Glomerular visceral epithelial cell (primary cell): Measurements from ENCODE around the gene CACNG3.
"Not testable (repeated sequence)": the region's sequence is repeated elsewhere in the genome, so short reads cannot be mapped to it uniquely, and the experiment has no call there.

ENCODE experiments used
- DNase-seq: peaks from one replicate; pipeline ENCODE4 v3.0.0-alpha.2; 2016; ENCODE audit errors: extremely low spot score

Gene CACNG3

GRCh38 chr16:24255456-24256371 is at the start of gene CACNG3:
Gene CACNG3, plus strand, starts transcription at chr16:24256335. Its CDS starts 420 bp downstream, at chr16:24256755.
- DNase-seq = no peak

DNA sequence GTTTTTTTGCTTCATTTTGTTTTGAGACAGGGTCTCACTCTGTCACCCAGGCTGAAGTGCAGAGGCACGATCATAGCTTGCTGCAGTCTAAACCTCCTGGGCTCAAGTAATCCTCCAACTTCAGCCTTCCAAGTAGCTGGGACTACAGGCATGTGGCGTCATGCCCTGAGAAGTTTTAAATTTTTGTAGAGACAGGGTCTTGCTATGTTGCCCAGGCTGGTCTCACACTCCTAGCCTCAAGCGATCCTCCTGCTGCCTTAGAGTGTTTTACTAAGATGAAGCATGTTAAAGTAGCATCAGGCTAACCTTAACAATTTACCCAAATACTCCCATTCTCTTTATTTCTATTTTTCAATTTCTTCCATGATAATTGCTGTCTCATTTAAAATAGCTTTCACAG is 49.2 kb upstream of the CACNG3 start:
- DNase-seq = no peak

DNA sequence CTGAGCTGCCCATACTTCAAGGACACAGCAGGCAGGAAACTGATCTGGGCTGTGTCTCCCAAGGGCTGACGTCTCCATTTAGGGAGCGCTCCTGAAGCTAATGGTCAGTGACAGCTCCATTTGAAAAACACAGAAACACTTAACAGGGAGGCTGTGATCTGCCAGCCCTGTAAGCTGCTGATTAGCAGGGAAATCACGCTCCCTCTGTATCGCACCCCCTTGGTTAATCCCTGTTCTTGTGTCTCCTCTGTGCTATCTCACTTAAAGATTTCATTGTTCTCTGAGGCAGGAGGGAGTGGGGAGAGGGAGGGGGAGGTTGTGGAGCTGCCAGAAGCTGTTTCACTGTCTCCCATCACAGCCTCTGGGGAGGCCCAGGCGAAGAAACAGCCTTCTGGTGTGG is 47.4 kb upstream of the CACNG3 start:
- no peak for DNase-seq

DNA sequence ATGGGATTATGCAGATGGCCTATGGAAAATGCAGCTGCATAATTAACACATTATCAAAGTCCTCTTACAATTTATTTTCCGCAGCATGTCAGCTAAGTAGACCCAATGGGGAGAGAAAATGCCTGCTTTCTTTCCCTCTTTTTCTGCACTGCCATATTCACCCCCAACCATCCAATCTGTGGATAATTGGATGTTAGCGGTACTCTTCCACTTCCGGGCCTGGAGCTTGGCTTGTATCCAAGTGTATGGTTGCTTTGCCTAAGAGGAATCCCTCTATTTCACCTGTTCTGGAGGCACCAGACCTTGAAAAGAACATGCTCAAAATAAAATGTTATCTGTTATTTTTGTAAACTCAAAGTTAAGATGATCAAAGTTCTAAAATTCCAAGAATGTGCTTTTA is 41.1 kb upstream of the CACNG3 start:
- no peak for DNase-seq

DNA sequence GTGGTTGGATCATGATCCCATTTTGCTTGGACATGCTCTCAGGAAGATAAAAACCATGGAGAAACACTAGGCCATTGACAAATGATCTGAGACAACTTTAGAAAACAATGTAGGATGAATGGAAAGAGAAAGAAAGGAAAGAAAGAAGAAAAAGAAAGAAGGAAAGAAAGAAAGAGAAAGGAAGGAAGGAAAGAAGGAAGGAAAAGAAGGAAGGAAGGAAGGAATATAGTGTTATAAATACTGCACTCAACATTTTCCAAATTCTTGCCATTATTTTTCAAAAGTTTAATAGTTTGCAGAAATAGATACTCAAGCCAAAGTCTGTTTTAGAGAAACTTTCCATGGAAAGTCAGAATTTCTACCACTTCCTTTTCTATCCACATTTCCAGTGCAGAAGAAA is 39.2 kb upstream of the CACNG3 start:
- no peak for DNase-seq

- no peak for DNase-seq
These were observed 38.7 kb upstream of the CACNG3 start for GRCh38 chr16:24217461-24217860.

DNA sequence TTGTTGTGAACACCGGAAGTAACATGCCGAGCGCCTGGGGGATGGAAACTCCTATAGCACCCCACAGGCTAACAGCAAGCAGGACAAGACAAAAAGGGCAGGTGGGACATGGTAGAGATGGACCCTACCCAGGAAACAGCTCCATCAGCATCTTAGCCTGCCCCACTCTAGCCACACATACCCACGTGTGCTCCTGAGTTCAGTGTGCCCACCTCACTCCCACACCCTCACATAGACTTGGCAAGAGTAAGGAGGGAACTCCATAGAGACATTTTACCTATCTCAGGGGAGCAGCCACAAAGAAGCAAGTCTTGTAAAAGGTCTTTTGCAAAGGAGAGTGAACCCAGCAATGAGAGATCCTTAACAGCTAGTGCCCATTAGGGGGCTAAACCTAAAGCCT is 37.8 kb upstream of the CACNG3 start:
- no peak for DNase-seq

- DNase-seq = no peak
These were observed 34.9 kb upstream of the CACNG3 start for GRCh38 chr16:24221219-24221618.

DNA sequence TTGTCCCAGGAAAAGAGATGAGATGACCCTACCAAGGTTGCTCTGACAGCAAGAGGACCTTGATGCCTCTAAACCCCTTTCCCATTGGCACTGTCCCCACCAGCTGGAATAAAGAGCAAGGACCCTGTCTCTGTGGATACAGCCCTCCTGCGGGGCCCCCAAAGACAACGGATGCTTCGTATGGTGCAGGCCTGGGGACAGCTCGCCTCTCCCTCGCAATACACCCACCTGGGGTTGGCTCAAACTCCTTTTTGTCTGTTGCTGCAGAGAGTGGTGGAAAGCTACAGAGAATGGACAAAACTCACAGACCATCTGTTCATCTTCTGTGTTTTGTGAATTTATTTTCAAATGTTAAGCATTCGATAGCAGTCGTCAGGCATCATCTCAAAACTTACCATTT is 27.6 kb upstream of the CACNG3 start:
- no peak for DNase-seq

- DNase-seq = no peak
These were observed 23.2 kb upstream of the CACNG3 start for GRCh38 chr16:24232936-24233335.

- DNase-seq = no peak
These were observed 21.4 kb upstream of the CACNG3 start for GRCh38 chr16:24234737-24235136.

DNA sequence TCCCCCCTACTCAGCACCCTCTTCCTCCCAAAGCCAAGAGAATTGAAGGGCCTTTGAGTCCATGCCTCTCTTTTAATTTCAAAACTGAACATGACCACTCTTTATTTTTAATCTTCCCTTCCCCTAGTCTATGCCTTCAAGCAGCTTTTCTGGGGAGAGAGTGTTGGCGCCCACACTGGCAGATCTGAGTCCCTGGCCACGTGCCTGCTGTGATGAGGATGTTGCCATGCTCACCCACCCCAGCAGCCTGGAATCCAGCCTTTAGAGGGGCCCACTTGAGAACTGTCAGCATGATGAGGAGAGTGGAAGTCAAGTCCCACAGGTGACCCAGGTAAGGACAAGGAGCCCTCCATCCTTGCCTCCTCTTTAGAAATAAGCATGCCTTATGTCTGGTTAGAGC is 20.3 kb upstream of the CACNG3 start:
- DNase-seq = no peak

DNA sequence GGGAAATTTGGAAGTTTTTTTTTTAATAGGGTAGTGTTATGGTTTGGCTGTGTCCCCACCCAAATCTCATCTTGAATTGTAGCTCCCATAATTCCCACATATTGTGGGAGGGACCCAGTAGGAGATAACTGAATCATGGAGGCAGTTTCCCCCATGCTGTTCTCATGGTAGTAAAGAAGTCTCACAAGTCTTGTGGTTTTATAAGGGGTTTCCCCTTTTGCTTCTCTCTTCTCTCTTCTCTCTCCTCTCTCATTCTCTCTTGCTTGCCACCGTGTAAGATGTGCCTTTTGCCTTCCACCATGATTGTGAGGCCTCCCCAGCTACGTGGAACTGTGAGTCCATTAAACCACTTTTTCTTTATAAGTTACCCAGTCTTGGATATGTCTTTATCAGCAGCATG is 17.3 kb upstream of the CACNG3 start:
- DNase-seq = not testable (repeated sequence)

DNA sequence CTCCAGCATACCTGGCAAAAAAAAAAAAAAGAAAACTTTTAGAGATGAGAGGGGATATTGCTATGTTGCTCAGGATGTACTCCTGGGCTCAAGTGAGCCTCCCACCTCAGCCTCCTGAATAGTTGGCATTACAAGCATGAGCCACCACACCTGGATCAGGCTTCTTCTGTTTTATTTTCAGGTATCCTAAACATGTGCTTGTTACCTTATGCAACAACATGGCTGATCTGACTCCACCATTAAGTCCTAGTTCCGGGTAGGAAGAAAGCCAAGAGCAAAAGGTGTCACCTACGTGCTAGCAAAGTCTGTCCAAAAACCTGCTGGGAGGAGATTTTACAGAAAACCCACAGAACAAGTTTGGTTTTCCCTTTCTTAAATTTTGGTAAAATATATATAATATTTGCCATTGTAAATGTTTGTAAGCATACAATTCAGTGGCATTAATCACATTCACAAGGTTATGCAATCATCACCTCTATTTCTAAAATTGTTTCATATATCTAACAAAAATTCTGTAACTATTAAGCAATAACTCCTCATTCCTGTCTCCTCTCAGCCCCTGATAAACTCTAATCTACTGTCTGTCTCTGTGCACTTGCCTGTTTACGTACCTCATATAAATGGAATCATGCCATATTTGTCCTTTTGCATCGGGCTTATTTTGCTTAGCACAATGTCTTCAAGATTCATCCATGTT is 9.1 kb upstream of the CACNG3 start:
- no peak for DNase-seq

- no peak for DNase-seq
These were observed 2.9 kb upstream of the CACNG3 start for GRCh38 chr16:24253192-24253591.

DNA sequence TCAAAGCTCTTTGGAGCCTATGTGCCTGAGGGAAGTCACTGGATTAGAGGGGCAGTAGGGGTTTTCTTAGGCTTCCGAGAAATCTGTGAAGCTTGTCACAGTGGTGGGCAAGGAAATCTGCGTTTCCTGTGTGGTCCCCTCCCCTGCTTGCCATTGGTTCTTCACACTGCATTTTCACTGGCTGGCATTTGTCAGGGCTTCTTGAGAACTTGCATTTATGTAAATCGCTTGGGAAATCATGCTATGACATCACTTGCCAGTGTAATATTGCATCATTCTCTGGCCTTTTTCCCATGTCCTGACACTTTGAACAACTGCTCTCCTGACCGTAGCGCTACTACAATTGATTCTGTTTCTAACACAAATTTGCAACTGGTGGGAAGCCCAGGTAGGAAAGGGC is 1.8 kb downstream of the CACNG3 start:
- DNase-seq = no peak

- no peak for DNase-seq
These were observed 2.7 kb downstream of the CACNG3 start for GRCh38 chr16:24258791-24259190.

DNA sequence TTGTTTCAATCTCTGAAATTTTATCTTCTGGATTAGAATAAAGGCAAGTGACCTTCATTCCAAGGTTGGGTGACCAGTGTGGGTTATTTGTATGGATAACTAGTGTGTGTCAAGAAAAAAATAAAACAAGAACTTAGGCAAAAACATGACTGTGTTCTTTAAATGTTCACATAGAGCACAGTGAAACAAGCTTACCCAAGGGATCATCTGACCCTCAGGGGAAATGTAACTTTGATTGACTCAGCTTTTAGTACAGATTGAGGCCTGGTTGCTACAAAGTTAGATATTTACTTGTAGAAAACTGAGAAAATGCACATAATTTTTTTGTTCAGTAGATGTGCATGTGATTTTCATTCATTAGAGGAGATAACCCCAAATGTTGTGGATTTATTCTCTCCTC is 6.7 kb downstream of the CACNG3 start:
- no peak for DNase-seq

DNA sequence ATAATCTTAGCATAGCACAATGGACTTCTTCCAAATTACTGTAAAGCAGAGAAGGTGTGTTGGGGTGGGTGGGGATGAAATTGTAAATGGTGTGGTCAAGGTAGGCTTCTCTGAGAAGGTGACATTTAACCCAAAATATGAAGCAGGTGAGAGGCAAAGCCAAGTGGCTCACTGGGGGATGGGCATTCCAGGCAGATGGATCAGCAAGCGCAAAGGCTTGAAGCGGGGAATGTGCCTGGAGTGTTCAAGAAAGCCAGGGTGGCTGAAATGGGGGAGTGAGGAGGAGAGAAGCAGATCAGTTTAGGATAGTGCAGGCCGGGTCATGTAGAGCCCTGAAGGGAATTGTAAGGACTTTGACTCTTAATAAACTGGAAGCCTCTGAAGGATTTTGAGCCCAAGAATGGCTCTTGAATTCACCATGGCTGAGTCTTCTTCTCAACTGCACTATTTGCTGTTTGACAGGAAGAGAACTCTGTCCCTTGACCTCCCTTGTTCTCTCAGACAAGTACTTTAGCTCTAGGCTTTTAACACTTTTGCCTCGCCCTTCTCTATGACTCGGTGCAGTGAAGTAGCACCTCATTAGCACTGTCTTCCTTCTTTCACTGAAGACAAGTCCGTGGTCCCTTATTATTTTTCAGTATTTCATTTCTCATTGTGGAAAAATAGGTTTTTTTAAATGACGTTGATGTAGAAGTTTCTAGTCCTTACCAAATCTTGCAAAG is 14.7 kb downstream of the CACNG3 start:
- no peak for DNase-seq

DNA sequence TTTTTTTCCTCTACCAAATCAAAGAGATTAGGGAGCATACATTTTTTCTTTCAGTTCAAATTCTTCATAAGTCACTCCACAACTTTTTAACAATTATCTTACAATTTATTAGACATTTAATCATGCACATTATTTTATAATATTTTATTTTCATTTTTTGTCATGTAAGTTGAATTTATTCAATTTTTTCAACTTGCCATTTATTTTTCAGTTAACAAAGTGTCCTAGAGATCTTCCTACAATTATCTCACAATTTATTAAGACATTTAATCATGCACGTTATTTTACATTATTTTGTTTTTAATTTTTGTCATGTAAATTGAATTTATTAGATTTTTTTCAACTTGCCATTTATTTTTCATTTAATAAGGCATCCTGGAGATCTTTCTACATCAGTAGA is 16.2 kb downstream of the CACNG3 start:
- no peak for DNase-seq

DNA sequence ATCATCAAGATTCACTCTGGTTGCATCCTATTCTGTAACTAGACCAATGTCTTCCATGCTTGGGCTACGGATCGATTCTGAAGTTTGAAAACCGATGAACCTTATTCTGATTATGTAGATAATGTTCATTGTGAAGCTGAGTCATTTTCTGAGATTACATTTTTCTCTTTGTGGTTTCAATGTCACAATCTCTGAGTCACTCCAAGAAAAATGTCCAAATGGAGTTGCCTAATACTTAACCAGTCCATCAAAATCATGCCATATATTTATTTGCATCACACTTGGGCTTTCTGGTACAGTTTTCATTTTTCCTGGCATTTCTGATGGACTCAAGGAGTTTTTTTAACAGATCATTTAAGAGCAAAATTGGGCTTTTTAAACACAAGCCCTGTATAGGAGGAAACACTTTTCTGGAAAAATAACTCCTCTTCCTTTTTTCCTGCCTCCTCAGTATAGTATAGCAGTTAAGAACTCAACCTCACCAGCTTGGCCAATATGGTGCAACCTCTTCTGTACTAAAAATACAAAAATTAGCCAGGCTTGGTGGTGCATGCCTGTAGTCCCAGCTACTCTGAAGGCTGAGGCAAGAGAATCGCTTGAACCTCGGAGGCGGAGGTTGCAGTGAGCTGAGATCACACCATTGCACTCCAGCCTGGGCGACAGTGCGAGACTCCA is 17.5 kb downstream of the CACNG3 start:
- no peak for DNase-seq

DNA sequence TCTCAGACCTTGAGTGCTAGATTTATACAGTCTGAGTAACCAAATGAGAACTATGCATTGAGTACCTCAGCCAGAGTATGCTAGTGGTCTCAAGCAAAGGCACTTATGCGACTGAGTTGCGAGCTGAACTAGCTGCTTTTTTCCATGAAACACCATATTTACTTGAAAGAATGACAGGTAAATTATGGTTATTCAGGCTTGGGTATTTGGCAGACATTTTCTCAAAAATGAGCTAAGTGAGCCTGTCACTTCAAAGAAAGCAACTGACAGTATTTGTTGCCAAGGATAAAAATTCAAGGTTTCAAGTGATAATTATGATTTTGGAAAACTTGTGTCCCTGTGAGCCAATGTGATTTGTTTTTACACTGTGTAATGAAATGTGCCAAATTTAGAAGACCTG is 19.3 kb downstream of the CACNG3 start:
- no peak for DNase-seq
